Lower lobe of right lung (tissue), 2 donors: ENCODE measurements around the gene WBP11. TPM values are rescaled to one million over a fixed set of nuclear protein-coding genes. Genes with fewer than 3 reads are reported as not detected.
A peak's percentile ranks its signal among the peaks of the same experiment; 100 is the strongest.

Experiments used
- ATAC-seq, 2 donors: fragments of 200-7000 bp; cut with Tn5 transposase; one replicate each; pipeline ENCODE4 v1.9.1; 2020 to 2022; ENCODE audit warnings: mild to moderate bottlenecking in 2 of 2, moderate library complexity in 2 of 2
- DNase-seq: peaks from one replicate; pipeline ENCODE4 v3.0.0-alpha.2; 2020
- H3K27ac ChIP-seq: fragments of 200-600 bp; one replicate; pipeline ENCODE4 v1.8.0; 2022
- H3K27me3 ChIP-seq: fragments of 200-600 bp; one replicate; pipeline ENCODE4 v1.8.0; 2022; ENCODE audit warnings: low read depth
- H3K36me3 ChIP-seq: fragments of 200-600 bp; one replicate; pipeline ENCODE4 v1.8.0; 2022; ENCODE audit warnings: mild to moderate bottlenecking
- H3K4me1 ChIP-seq: fragments of 200-600 bp; one replicate; pipeline ENCODE4 v1.8.0; 2022
- H3K4me3 ChIP-seq: fragments of 200-600 bp; one replicate; pipeline ENCODE4 v1.8.0; 2022; ENCODE audit warnings: mild to moderate bottlenecking
- H3K9me3 ChIP-seq: fragments of 200-600 bp; one replicate; pipeline ENCODE4 v1.8.0; 2022
- intact Hi-C: fragments of 100-400 bp; cut with DNase I; formaldehyde crosslinking; loops from one replicate; pipeline ENCODE4 v1.11.0; 2022
- total RNA-seq: library from RNA; stranded (reverse); fragmentation: NEBNext Ultra II Directional; extraction: Animal tissue kit (Norgen Biotek cat#: 25700); gene quantifications from one replicate; pipeline ENCODE4 v1.2.1, GENCODE V29; 2021
- TF ChIP-seq, protein P1 (sequence below): fragments of 200-600 bp; IDR thresholded peaks from one replicate; pipeline ENCODE4 v1.8.0; 2022; ENCODE audit warnings: antibody characterized with exemption, mild to moderate bottlenecking
- donor health status: DM: no; HTN: yes; CAD: no; lungs with severe emphysema.

The WBP11 gene
- total RNA-seq, 1 donor from 2014 or later: 49.3 TPM

DNA sequence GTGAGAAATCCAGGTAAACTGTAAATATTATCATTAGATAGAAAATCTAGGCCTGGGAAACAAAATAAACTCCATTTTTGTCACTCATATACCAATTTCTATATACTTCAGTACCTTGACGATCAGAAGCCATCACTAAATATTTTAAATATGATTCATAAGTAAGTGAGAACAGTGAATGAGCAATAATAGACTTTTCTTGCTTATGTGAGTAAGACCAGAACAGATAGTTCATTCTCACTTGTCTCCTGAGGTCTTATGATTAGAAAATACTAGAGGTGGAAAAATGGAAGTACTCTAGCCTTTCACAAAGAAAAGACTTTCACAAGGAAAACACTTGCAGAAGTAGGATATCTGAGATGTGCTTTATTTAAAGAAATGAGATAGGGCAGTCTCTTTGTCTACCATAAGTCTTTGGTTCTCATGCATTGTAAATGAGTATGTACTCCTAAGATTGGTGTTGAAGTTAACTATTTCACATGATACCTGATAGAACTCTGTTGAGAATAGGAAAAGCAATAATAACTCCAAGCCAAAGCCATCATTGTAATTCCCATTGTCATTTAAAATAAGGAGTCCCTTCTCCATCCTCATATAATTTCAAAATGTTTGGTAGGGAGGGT is 20.8 kb upstream of the WBP11 start:
- TF ChIP-seq, protein P1, sequence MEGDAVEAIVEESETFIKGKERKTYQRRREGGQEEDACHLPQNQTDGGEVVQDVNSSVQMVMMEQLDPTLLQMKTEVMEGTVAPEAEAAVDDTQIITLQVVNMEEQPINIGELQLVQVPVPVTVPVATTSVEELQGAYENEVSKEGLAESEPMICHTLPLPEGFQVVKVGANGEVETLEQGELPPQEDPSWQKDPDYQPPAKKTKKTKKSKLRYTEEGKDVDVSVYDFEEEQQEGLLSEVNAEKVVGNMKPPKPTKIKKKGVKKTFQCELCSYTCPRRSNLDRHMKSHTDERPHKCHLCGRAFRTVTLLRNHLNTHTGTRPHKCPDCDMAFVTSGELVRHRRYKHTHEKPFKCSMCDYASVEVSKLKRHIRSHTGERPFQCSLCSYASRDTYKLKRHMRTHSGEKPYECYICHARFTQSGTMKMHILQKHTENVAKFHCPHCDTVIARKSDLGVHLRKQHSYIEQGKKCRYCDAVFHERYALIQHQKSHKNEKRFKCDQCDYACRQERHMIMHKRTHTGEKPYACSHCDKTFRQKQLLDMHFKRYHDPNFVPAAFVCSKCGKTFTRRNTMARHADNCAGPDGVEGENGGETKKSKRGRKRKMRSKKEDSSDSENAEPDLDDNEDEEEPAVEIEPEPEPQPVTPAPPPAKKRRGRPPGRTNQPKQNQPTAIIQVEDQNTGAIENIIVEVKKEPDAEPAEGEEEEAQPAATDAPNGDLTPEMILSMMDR: no peak
- DNase-seq (no peak), ATAC-seq (no peak)
- Histone ChIP-seq H3K27ac (no peak overlapping the region), H3K36me3 (no peaks in the 10 kb centered on the region), H3K27me3 (no peaks in the 10 kb centered on the region), H3K4me1 (no peaks in the 10 kb centered on the region), H3K9me3 (no peaks in the 10 kb centered on the region), H3K4me3 (no peak overlapping the region)
- intact Hi-C loops: no loop called here

DNA sequence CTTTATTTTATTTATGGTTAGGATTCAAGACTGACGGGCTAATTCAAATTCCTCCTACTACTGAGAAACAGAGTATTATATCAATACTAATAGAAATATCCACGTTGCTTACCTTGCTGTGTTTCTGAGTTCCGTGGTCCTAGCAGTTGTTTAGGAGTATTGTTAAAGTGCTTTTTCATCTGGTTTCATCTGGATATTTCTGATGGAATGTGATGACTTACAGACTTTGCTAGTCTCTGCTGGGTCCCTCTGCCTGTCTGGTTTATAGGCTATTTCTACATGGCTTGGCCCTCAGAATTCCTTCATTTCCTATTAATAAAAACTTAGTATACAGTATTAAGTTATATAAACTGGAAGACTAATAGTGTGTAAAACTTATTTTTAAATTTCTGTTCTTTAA is 10.7 kb upstream of the WBP11 start, which contains the start of gene SMCO3:
Gene SMCO3, minus strand, starts transcription at position 169 of the 400 bp plus-strand sequence. CDS start 7,502 bp downstream, outside the sequence.
- peak within 1 kb of the TSS; percentile 12 for H3K4me3 ChIP-seq
- no peak for ATAC-seq
- TF ChIP-seq, protein P1: no peak

DNA sequence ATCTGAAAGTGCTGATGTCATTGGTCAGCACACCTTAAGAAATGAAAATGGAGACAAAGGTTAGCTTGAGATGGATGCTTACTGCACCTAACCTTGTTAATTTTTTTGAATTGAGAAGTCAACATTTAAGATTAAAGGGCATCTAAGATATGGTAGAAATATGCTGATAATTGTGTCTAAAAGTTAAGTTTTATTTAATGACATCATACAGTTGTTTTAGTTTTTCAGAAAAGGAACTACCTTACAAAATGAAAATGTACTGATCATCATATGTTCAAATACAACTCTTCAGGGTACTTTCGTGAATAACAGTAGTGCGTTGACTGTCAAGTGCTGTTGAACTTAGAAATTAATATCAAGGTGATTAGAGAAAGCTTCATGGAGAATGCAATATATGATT is 8.2 kb upstream of the WBP11 start:
- peaks cover 11% of the 10 kb centered on the region for H3K4me1 ChIP-seq
- H3K27me3 ChIP-seq: no peaks in the 10 kb centered on the region
- no peak overlapping the region for H3K27ac ChIP-seq
- TF ChIP-seq, protein P1: no peak
- intact Hi-C loops: no loop called here
- DNase-seq (no peak), ATAC-seq (no peak)
- H3K4me3 ChIP-seq: no peak overlapping the region
- no peaks in the 10 kb centered on the region for H3K36me3 ChIP-seq
- H3K9me3 ChIP-seq: no peaks in the 10 kb centered on the region

More for the DNA sequence above, 10.7 kb upstream of the WBP11 start, which contains the start of gene SMCO3:
- Histone ChIP-seq H3K4me1 (peaks cover 11% of the 10 kb centered on the region), H3K9me3 (no peaks in the 10 kb centered on the region), H3K27ac (no peak within 1 kb of the TSS), H3K36me3 (no peaks in the 10 kb centered on the region), H3K27me3 (no peaks in the 10 kb centered on the region)
- no peak for DNase-seq
- intact Hi-C loops: no loop called here

DNA sequence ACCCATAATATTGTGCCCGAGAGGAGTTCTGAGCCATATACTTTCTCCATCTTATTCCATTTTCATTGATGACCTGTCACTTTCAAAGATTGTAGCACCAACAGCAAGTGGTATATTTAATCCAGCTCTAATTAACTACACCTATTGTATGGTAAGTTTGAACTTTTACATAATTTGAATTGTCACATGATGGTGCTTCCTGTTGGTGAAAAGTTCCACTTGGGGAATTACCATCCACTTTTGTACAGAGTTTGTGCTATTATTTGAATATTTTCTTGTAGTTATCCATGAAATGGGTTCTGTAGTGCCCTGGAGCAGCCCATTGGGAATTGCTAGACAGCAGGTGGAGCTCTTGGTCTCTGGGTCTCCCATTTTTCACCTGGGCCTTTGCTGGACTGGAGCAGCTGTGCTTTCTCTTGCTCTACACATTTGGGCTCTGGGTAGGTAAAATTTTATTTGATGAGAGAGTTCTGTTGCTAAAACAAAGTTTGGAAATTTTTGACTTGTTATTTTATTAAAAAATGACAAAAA is 7.7 kb upstream of the WBP11 start:
- no peak for DNase-seq
- TF ChIP-seq, protein P1: peak; percentile 39
- Histone ChIP-seq H3K4me1 (peaks cover 11% of the 10 kb centered on the region), H3K36me3 (no peaks in the 10 kb centered on the region), H3K4me3 (no peak overlapping the region), H3K27me3 (no peaks in the 10 kb centered on the region), H3K27ac (no peak overlapping the region), H3K9me3 (no peaks in the 10 kb centered on the region)
- peak in 1 of 2 donors; percentile 66 for ATAC-seq
- intact Hi-C loops: no loop called here

DNA sequence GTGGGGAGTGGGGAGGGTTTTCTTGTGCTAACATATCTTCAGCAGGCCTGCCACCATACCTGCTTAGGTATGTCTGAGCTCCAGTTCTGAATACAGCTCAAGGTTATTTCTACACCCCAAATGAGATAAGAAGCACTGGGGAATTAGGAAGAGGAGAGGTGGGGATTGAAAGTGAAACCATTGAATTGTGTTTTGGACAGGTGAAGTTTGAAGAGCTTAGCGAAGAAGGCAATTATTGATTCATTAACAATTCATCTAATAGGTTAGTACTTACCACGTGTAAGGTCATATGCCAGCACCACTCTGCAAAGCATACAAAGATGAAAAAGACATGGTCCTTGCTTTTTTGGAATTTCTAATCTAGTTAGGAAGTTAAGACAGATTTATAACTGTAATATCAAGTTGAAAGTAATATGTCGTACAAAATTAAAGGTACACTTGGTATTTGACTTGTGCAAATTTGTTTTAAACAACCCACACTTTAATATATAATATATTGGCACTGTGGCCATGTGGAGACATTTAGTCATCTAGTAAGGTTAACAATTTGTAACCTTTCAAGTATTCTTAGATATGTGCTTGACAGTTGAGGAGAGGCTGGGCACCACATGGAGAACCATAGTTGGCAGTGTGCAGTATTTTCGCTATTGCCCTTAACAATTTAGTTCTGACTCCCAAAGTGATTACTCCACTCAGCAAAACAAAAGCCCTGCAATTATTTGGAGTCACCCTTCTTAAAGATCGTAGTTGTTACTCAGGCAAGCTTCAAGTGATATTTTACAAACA is 7.1 kb upstream of the WBP11 start:
- DNase-seq (no peak), ATAC-seq (peak; percentile 83 to 94)
- intact Hi-C loops: no loop called here
- H3K9me3 ChIP-seq: no peaks in the 10 kb centered on the region
- no peak overlapping the region for H3K4me3 ChIP-seq
- H3K27me3 ChIP-seq: no peaks in the 10 kb centered on the region
- H3K4me1 ChIP-seq: peaks cover 11% of the 10 kb centered on the region
- H3K36me3 ChIP-seq: no peaks in the 10 kb centered on the region
- TF ChIP-seq, protein P1: no peak
- no peak overlapping the region for H3K27ac ChIP-seq
